HepG2 (cell line): ENCODE data around the gene PCSK6.

ENCODE experiments used
- EZH2 ChIP-seq: conservative IDR thresholded peaks from 2 replicates; pipeline ENCODE4 v1.6.1; 2012; ENCODE audit warnings: mild to moderate bottlenecking, low read depth, low read length, moderate library complexity
- HOXA7 ChIP-seq: sonication (generic); formaldehyde crosslinking; IDR thresholded peaks from 2 replicates; pipeline ENCODE4 v1.8.1; 2022; ENCODE audit warnings: mild to moderate bottlenecking, missing genetic modification reagents, moderate library complexity
- NFE2 ChIP-seq: sonication (generic); formaldehyde crosslinking; IDR thresholded peaks from 2 replicates; pipeline ENCODE4 v1.4.0; 2020; ENCODE audit warnings: missing genetic modification reagents
- SMAD3 ChIP-seq: sonication (generic); formaldehyde crosslinking; IDR thresholded peaks from 2 replicates; pipeline ENCODE4 v1.4.0; 2020; ENCODE audit warnings: missing genetic modification reagents
- ZKSCAN5 ChIP-seq: sonication (generic); formaldehyde crosslinking; IDR thresholded peaks from 2 replicates; pipeline ENCODE4 v1.5.1; 2020; ENCODE audit warnings: mild to moderate bottlenecking, missing genetic modification reagents
- ZNF232 ChIP-seq: sonication (generic); formaldehyde crosslinking; IDR thresholded peaks from 2 replicates; pipeline ENCODE4 v1.4.0; 2020; ENCODE audit warnings: missing genetic modification reagents, borderline replicate concordance
- ZNF24 ChIP-seq: fragments of 450-650 bp; IDR thresholded peaks from 2 replicates; pipeline ENCODE4 v1.6.1; 2017; ENCODE audit warnings: antibody characterized with exemption, mild to moderate bottlenecking
- ZNF720 ChIP-seq: sonication (generic); formaldehyde crosslinking; IDR thresholded peaks from 2 replicates; pipeline ENCODE4 v1.4.0; 2020; ENCODE audit warnings: missing genetic modification reagents
- TF ChIP-seq, protein P1 (sequence below): sonication (generic); formaldehyde crosslinking; IDR thresholded peaks from 2 replicates; pipeline ENCODE4 v1.5.0; 2020; ENCODE audit warnings: mild to moderate bottlenecking, missing genetic modification reagents, moderate library complexity
- TF ChIP-seq, protein P2 (sequence below): sonication (generic); formaldehyde crosslinking; IDR thresholded peaks from 2 replicates; pipeline ENCODE4 v1.8.1; 2023; ENCODE audit warnings: missing genetic modification reagents, inconsistent platforms, borderline replicate concordance
- TF ChIP-seq, protein P3 (sequence below): sonication (generic); formaldehyde crosslinking; IDR thresholded peaks from 2 replicates; pipeline ENCODE4 v1.4.0; 2020; ENCODE audit warnings: mild to moderate bottlenecking, missing genetic modification reagents
- TF ChIP-seq, protein P4 (sequence below), 2 experiments: sonication (generic) in 1 of 2; formaldehyde crosslinking in 1 of 2; IDR thresholded peaks; 2 replicates each; pipeline versions ENCODE4 v1.4.0 to v1.6.1; 2018 to 2020; ENCODE audit warnings: missing genetic modification reagents in 2 of 2, borderline replicate concordance in 1 of 2, low read depth in 1 of 2, mild to moderate bottlenecking in 1 of 2, missing biosample characterization in 1 of 2
- TF ChIP-seq, protein P5 (sequence below), 2 experiments: IDR thresholded peaks; 2 replicates each; pipeline ENCODE4 v1.6.1; 2011 to 2012; ENCODE audit warnings: low read length in 2 of 2, borderline replicate concordance in 1 of 2, low read depth in 1 of 2, mild to moderate bottlenecking in 1 of 2, moderate library complexity in 1 of 2
- TF ChIP-seq, protein P6 (sequence below): sonication (generic); formaldehyde crosslinking; IDR thresholded peaks from 2 replicates; pipeline ENCODE4 v1.4.0; 2020; ENCODE audit warnings: missing genetic modification reagents, mild to moderate bottlenecking, borderline replicate concordance

DNA sequence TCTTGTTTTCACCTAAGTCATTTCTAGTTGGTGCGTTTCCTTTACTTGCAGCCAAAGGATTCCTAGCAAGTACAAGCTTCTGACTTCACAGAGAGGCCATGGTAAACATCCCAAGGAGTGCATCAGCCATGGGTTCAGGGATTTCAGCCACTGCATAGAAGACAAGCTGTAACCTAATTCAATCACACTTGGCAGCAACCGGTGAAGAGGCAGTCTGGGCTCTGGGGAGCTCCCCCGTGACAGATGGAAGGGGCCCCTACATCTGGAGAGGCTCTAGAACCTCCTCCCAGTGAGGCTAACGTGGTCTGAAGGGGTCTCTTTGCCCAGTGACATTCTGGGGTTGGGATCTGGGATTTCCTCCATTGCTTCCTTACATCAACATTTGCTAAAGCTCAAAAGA lies 186.1 kb downstream of the PCSK6 start:
- TF ChIP-seq ZNF24 (no peak), ZNF232 (CRISPR knock-in tag) (no peak), HOXA7 (no peak), NFE2 (CRISPR knock-in tag) (no peak), ZNF720 (CRISPR knock-in tag) (no peak), SMAD3 (CRISPR knock-in tag) (no peak), ZKSCAN5 (CRISPR knock-in tag) (no peak), EZH2 (no peak)
- TF ChIP-seq, protein P1, sequence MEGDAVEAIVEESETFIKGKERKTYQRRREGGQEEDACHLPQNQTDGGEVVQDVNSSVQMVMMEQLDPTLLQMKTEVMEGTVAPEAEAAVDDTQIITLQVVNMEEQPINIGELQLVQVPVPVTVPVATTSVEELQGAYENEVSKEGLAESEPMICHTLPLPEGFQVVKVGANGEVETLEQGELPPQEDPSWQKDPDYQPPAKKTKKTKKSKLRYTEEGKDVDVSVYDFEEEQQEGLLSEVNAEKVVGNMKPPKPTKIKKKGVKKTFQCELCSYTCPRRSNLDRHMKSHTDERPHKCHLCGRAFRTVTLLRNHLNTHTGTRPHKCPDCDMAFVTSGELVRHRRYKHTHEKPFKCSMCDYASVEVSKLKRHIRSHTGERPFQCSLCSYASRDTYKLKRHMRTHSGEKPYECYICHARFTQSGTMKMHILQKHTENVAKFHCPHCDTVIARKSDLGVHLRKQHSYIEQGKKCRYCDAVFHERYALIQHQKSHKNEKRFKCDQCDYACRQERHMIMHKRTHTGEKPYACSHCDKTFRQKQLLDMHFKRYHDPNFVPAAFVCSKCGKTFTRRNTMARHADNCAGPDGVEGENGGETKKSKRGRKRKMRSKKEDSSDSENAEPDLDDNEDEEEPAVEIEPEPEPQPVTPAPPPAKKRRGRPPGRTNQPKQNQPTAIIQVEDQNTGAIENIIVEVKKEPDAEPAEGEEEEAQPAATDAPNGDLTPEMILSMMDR (CRISPR knock-in tag) = no peak
- TF ChIP-seq, protein P2, sequence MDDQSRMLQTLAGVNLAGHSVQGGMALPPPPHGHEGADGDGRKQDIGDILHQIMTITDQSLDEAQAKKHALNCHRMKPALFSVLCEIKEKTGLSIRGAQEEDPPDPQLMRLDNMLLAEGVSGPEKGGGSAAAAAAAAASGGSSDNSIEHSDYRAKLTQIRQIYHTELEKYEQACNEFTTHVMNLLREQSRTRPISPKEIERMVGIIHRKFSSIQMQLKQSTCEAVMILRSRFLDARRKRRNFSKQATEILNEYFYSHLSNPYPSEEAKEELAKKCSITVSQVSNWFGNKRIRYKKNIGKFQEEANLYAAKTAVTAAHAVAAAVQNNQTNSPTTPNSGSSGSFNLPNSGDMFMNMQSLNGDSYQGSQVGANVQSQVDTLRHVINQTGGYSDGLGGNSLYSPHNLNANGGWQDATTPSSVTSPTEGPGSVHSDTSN (CRISPR knock-in tag) = no peak
- TF ChIP-seq, protein P3, sequence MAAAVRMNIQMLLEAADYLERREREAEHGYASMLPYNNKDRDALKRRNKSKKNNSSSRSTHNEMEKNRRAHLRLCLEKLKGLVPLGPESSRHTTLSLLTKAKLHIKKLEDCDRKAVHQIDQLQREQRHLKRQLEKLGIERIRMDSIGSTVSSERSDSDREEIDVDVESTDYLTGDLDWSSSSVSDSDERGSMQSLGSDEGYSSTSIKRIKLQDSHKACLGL = no peak
- TF ChIP-seq, protein P4, sequence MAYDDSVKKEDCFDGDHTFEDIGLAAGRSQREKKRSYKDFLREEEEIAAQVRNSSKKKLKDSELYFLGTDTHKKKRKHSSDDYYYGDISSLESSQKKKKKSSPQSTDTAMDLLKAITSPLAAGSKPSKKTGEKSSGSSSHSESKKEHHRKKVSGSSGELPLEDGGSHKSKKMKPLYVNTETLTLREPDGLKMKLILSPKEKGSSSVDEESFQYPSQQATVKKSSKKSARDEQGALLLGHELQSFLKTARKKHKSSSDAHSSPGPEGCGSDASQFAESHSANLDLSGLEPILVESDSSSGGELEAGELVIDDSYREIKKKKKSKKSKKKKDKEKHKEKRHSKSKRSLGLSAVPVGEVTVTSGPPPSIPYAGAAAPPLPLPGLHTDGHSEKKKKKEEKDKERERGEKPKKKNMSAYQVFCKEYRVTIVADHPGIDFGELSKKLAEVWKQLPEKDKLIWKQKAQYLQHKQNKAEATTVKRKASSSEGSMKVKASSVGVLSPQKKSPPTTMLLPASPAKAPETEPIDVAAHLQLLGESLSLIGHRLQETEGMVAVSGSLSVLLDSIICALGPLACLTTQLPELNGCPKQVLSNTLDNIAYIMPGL (CRISPR knock-in tag; IDR thresholded peaks at IDR 0.05; ENCODE audit: borderline replicate concordance in 1 of 2, low read depth in 1 of 2) = no peak
- TF ChIP-seq, protein P5, sequence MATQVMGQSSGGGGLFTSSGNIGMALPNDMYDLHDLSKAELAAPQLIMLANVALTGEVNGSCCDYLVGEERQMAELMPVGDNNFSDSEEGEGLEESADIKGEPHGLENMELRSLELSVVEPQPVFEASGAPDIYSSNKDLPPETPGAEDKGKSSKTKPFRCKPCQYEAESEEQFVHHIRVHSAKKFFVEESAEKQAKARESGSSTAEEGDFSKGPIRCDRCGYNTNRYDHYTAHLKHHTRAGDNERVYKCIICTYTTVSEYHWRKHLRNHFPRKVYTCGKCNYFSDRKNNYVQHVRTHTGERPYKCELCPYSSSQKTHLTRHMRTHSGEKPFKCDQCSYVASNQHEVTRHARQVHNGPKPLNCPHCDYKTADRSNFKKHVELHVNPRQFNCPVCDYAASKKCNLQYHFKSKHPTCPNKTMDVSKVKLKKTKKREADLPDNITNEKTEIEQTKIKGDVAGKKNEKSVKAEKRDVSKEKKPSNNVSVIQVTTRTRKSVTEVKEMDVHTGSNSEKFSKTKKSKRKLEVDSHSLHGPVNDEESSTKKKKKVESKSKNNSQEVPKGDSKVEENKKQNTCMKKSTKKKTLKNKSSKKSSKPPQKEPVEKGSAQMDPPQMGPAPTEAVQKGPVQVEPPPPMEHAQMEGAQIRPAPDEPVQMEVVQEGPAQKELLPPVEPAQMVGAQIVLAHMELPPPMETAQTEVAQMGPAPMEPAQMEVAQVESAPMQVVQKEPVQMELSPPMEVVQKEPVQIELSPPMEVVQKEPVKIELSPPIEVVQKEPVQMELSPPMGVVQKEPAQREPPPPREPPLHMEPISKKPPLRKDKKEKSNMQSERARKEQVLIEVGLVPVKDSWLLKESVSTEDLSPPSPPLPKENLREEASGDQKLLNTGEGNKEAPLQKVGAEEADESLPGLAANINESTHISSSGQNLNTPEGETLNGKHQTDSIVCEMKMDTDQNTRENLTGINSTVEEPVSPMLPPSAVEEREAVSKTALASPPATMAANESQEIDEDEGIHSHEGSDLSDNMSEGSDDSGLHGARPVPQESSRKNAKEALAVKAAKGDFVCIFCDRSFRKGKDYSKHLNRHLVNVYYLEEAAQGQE (IDR thresholded peaks at IDR 0.05; ENCODE audit: borderline replicate concordance in 1 of 2, low read depth in 1 of 2, low read length in 2 of 2) = no peak
- TF ChIP-seq, protein P6, sequence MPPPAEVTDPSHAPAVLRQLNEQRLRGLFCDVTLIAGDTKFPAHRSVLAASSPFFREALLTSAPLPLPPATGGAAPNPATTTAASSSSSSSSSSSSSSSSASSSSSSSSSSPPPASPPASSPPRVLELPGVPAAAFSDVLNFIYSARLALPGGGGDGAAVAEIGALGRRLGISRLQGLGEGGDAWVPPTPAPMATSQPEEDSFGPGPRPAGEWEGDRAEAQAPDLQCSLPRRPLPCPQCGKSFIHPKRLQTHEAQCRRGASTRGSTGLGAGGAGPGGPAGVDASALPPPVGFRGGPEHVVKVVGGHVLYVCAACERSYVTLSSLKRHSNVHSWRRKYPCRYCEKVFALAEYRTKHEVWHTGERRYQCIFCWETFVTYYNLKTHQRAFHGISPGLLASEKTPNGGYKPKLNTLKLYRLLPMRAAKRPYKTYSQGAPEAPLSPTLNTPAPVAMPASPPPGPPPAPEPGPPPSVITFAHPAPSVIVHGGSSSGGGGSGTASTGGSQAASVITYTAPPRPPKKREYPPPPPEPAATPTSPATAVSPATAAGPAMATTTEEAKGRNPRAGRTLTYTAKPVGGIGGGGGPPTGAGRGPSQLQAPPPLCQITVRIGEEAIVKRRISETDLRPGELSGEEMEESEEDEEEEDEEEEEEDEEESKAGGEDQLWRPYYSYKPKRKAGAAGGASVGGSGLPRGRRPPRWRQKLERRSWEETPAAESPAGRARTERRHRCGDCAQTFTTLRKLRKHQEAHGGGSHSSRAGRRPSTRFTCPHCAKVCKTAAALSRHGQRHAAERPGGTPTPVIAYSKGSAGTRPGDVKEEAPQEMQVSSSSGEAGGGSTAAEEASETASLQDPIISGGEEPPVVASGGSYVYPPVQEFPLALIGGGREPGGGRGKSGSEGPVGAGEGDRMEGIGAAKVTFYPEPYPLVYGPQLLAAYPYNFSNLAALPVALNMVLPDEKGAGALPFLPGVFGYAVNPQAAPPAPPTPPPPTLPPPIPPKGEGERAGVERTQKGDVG (CRISPR knock-in tag) = no peak
